HG03159 (cell line): ENCODE data around the gene CTBP2.
"Not testable (repeated sequence)": the region's sequence is repeated elsewhere in the genome, so short reads cannot be mapped to it uniquely, and the experiment has no call there.

ENCODE experiments used
- ATAC-seq: cut with Tn5 transposase; IDR thresholded peaks from one replicate; pipeline ENCODE4 v1.9.1; 2021; ENCODE audit warnings: mild to moderate bottlenecking, moderate library complexity; ENCODE audit not compliant: unreplicated experiment

CTBP2 gene

GRCh38 chr10:124990671-124991625 lies 169.4 kb downstream of the CTBP2 start:
- no peak for ATAC-seq

DNA sequence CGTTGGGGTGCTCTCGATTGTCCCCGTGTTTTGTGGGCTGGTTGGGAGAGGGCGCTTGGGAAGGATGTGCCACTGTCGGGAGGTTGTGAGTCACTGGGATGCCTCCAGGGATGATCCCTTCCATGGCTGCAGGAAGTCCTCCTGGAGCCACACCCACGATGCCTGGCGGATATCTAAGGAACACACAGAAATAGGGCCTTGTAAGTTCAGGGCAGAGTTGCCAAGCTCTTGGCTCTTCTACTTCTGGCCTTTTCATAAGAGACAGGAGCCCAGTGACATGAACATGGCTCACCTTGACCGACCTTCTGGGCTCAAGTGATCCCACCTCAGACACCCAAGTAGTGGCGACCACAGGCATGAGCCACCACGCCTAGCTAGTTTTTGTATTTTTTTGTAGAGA lies 170.8 kb downstream of the CTBP2 start:
- no peak for ATAC-seq

- ATAC-seq = not testable (repeated sequence)
Observed at GRCh38 chr10:124988753-124989152, 171.6 kb downstream of the CTBP2 start.

DNA sequence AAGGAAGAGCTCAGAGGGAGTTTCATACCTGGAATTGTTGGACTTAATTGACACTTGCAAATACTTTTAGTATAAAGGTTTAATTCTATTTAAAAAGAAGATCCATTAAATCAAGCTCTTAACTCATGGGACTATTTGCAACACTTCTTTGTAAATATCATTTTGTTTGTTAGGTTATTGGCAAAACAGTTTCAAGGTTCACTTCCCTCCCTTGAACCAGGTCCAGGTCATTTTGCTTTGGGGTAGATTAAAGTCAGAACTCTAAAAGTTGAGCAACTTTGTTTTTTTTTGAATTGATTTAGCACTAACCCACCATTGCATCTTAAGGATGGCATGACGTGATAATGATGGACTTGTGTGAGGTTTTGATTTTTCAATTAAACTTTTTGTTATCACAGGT lies 172.6 kb downstream of the CTBP2 start:
- ATAC-seq = no peak

GRCh38 chr10:124985162-124985561 lies 175.2 kb downstream of the CTBP2 start:
- ATAC-seq = no peak

- no peak for ATAC-seq
Observed at GRCh38 chr10:124984376-124984775, 176.0 kb downstream of the CTBP2 start.

DNA sequence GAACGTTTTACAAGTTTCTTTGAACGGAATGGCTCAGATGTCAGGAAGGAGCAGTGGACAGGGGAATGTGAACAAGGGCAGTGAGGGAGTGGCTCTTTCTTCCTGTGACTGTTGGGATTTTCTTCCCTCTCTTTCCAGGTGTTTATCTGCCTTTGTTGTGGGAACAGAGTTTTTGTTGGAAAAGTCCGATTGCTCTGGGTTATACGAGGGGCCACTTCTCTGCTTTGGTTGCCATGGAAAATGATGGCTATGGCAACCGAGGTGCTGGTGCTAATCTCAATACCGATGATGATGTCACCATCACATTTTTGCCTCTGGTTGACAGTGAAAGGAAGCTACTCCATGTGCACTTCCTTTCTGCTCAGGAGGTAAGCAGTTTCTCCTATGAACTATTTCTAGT lies 177.0 kb downstream of the CTBP2 start:
- no peak for ATAC-seq

DNA sequence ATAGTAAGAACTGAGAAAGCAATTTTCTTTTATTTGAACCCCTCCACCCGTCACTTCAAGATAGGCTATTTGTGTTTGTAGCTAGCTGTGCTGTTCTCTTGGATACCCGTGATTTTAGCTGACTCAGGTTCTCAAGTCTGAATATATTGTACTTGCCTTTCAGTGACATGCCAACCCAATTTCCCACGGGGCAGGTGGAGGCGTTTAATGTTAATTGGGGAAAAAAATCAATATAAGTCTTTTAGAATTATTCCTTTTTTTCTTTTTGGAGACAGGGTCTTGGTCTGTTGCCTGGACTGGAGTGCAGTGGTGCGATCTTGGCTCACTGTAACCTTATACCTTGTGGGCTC lies 182.0 kb downstream of the CTBP2 start:
- ATAC-seq = no peak

- no peak for ATAC-seq
Observed at GRCh38 chr10:124977648-124978375, 182.6 kb downstream of the CTBP2 start.

DNA sequence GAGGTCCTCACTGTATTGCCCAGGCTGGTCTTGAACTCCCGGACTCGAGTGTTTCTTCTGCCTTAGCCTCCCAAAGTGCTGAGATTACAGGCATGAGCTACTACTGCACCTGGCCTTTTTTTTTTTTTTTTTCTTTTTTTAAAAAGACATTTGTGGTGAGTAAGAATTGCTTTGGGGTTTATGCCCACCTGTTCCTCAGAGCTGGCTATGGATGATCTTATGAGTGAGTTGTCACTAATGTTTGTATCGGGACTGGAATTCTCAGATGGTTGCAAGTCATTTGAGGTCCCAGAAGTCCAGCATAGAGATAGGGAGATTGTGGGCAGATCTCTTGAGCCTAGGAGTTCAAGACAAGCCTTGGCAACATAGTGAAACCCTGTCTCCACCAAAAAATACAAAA lies 183.2 kb downstream of the CTBP2 start:
- no peak for ATAC-seq

DNA sequence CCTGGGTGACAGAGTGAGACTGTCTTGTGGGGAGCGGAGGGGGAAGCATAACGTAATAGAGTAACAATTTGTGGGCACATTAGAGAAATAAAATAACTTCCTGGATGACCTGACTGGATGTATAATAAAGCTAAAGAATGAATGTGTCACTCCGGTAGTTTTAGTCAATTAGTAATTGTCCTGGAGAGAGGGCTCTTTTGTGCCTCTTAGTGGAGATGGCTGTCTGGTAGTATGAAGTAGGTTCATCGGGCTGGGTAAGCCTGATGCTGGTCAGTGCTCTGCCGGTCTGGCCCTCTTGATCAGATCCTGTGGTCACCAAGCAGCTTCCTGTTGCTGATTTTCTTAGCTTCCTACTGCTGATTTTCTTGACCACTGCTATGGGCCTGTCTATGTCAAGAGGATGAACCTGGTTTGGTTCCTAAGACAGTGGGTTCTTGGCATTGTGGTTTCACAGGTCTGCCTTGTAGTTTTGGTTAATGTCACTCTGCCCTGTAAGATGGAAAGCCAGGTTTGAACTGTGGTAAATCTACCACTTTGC lies 184.3 kb downstream of the CTBP2 start:
- no peak for ATAC-seq

DNA sequence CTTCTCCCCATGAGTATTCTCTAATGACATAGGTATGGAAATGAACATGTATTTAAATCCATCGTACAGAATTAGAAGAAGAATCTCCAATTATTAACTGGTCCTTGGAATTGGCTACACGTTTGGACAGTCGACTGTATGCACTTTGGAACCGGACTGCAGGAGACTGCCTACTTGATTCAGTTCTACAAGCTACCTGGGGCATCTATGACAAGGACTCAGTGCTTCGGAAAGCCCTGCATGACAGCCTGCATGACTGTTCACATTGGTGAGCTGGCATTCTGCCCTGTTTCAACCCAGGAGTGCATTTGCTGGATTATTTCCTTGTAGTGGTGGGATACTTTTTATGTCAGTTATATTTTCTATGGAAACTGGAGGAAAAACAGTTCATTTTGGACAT lies 186.2 kb downstream of the CTBP2 start:
- no peak for ATAC-seq

DNA sequence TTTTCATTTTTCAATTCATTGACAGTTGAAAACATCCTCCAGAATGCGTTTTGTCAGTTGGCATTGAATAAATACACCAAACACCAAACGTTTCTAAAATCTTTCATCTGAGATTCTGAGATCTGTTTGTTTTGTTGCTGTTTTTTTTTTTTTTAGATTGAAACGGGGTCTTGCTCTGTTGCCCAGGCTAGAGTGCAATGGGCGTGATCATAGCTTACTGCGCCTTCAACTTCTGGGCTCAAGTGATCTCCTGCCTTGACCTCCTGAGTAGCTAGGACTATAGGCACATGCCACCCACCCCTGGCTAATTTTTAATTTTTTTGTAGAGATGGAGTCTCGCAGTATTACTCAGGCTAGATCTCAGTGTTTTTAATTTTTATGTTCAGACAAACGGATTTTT lies 187.7 kb downstream of the CTBP2 start:
- no peak for ATAC-seq

DNA sequence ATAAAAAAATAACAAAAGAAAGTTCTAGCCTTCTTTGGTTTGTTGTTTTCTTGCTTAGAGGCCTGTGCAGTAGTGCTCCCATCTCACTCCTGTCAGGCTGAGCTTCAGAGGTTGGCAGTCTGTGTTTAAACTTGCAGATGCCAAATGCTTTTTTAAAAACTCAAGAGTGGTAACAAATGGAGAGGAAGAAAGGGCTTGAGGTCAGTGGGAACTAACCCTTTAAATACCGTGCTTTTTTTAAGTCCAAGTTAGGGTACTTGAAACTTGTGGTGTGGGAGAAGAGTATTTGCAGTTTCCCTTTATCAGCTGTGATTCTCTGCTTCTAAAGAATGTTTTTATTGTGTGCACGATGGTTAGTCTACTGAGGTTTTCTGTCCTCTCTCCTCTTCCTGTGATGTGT lies 189.1 kb downstream of the CTBP2 start:
- no peak for ATAC-seq

DNA sequence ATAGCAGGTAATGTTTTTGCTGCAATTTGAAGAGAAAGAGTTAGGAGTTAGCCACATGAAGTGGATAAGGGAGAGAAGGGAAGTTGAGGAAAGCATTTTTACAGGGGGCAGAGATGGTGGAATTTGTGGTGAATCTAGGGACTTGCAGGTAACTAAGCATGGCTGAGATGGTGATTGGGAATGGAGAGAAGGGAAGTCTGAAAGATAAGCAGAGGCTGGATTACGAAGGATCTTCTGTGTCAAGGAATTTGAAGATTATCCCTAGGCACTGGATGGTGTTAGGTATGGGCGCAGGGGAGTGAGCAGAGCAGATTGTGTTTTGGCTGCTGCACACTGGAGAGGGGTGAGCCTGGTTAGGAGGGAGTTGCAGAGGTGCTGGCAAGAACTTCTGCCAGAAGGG lies 193.1 kb downstream of the CTBP2 start:
- ATAC-seq = no peak

DNA sequence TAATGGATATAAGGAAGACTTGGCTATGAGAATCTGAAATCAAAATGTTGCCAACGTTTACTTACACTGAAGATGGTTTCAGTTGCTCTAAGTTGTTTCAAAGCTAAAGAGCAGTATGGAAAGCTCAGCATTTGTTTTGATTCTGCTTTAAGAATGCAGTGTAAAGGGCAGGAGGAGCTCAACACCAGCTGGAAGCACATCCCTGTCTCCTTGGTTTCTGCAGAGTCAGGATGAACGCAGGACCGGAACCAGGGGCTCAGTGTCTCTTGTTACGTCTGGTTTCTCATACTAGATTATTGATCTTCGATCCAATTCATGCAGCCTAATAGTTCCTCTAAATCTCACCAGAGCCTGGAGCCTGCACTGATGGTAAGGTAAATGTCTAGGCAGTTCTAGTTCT lies 194.4 kb downstream of the CTBP2 start:
- ATAC-seq = no peak

GRCh38 chr10:124963866-124964720 lies 196.3 kb downstream of the CTBP2 start:
- no peak for ATAC-seq

GRCh38 chr10:124962421-124962820 lies 197.9 kb downstream of the CTBP2 start:
- no peak for ATAC-seq

GRCh38 chr10:124961248-124961570 lies 199.2 kb downstream of the CTBP2 start:
- no peak for ATAC-seq

DNA sequence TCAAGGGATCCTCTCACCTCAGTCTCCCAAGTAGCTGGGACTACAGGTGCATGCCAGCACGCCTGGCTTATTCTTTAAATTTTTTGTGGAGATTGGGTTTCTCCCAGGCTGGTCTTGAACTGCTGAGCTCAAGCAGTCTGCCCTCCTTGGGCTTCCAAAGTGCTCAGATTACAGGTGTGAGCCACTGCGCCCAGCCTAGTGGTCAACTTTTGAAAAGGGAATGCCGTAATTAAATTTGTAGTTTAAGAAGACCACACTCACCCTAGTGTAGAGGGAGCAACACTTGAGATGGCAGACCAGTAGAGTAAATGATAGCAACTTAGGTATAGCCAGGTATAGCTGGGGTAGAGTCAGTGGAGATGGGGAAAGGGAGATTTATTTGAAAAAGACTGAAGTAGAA lies 200.8 kb downstream of the CTBP2 start:
- no peak for ATAC-seq

- ATAC-seq = no peak
Observed at GRCh38 chr10:124957404-124957947, 202.9 kb downstream of the CTBP2 start.
